Smooth muscle cell of the brain vasculature (primary cell): ENCODE data around the gene TFPI.

Experiments used
- DNase-seq: peaks from one replicate; pipeline ENCODE4 v3.0.0-alpha.2; 2012; ENCODE audit warnings: low read depth, low spot score

TFPI gene

GRCh38 chr2:187505065-187505672 lies 49.1 kb downstream of the TFPI start:
- DNase-seq = no peak

- DNase-seq = no peak
These were observed 49.8 kb downstream of the TFPI start for GRCh38 chr2:187504312-187504921.

GRCh38 chr2:187503700-187504099 lies 50.5 kb downstream of the TFPI start:
- DNase-seq = no peak

GRCh38 chr2:187502467-187502866 lies 51.8 kb downstream of the TFPI start:
- no peak for DNase-seq

- no peak for DNase-seq
These were observed 53.5 kb downstream of the TFPI start for GRCh38 chr2:187500585-187501359.

- peak; percentile 49 for DNase-seq
These were observed 54.2 kb downstream of the TFPI start for GRCh38 chr2:187499941-187500532.

GRCh38 chr2:187497858-187498463 lies 56.3 kb downstream of the TFPI start:
- DNase-seq = no peak

- no peak for DNase-seq
These were observed 57.1 kb downstream of the TFPI start for GRCh38 chr2:187497140-187497539.

- no peak for DNase-seq
These were observed 58.9 kb downstream of the TFPI start for GRCh38 chr2:187495324-187495723.

- no peak for DNase-seq
These were observed 60.2 kb downstream of the TFPI start for GRCh38 chr2:187493877-187494568.

GRCh38 chr2:187493180-187493579 lies 61.1 kb downstream of the TFPI start:
- no peak for DNase-seq

- no peak for DNase-seq
These were observed 68.0 kb downstream of the TFPI start for GRCh38 chr2:187486241-187486640.

- DNase-seq = no peak
These were observed 68.7 kb downstream of the TFPI start for GRCh38 chr2:187485523-187485922.

GRCh38 chr2:187483537-187483936 lies 70.7 kb downstream of the TFPI start:
- no peak for DNase-seq

- no peak for DNase-seq
These were observed 71.4 kb downstream of the TFPI start for GRCh38 chr2:187482796-187483195.

- DNase-seq = no peak
These were observed 72.7 kb downstream of the TFPI start for GRCh38 chr2:187481543-187481942.

- no peak for DNase-seq
These were observed 75.5 kb downstream of the TFPI start for GRCh38 chr2:187478719-187479118.

GRCh38 chr2:187477051-187477450 lies 77.2 kb downstream of the TFPI start:
- no peak for DNase-seq

- no peak for DNase-seq
These were observed 78.6 kb downstream of the TFPI start for GRCh38 chr2:187475499-187476248.

GRCh38 chr2:187470698-187471097 lies 83.5 kb downstream of the TFPI start:
- DNase-seq = no peak

GRCh38 chr2:187469538-187469937 lies 84.7 kb downstream of the TFPI start:
- no peak for DNase-seq
